Thoracic aorta (tissue), 2 donors: Measurements from ENCODE around the gene TIMM44. TPM values are rescaled to one million over a fixed set of nuclear protein-coding genes. Genes with fewer than 3 reads are reported as not detected.
"Not testable (repeated sequence)": the region's sequence is repeated elsewhere in the genome, so short reads cannot be mapped to it uniquely, and the experiment has no call there.

Experiments used
- ATAC-seq: fragments of 150-250 bp; one replicate; pipeline ENCODE4 v1.8.0; 2017; ENCODE audit warnings: low read depth; ENCODE audit not compliant: insufficient number of reproducible peaks, low FRiP score
- DNase-seq: peaks from one replicate; pipeline ENCODE4 v3.0.0-alpha.2; 2020; ENCODE audit warnings: low spot score
- H3K27ac ChIP-seq, 2 donors: fragments of 200-600 bp; sonication (generic); 1 replicate in 1 of 2; 2 replicates in 1 of 2; pipeline ENCODE4 v1.5.1; 2016; ENCODE audit warnings: mild to moderate bottlenecking in 2 of 2, moderate library complexity in 2 of 2
- H3K27me3 ChIP-seq: fragments of 200-600 bp; sonication (generic); replicated peaks from 2 replicates; pipeline ENCODE4 v1.6.0; 2016; ENCODE audit warnings: mild to moderate bottlenecking; ENCODE audit not compliant: insufficient read depth
- H3K36me3 ChIP-seq: fragments of 200-600 bp; sonication (generic); one replicate; pipeline ENCODE4 v1.5.1; 2016
- H3K4me1 ChIP-seq, 2 donors: fragments of 200-600 bp; sonication (generic); 1 replicate in 1 of 2; 2 replicates in 1 of 2; pipeline versions ENCODE4 v1.5.1 to v1.6.0; 2016; ENCODE audit warnings: low read depth in 2 of 2, mild to moderate bottlenecking in 1 of 2; ENCODE audit not compliant: control insufficient read depth in 1 of 2
- H3K4me3 ChIP-seq: fragments of 200-600 bp; sonication (generic); 2 replicates; pipeline ENCODE4 v1.5.1; 2016; ENCODE audit warnings: mild to moderate bottlenecking
- H3K9me3 ChIP-seq: fragments of 200-600 bp; sonication (generic); 2 replicates; pipeline ENCODE4 v1.5.1; 2016
- CTCF ChIP-seq: fragments of 200-600 bp; sonication (generic); IDR thresholded peaks from one replicate; pipeline ENCODE4 v1.5.1; 2019; ENCODE audit warnings: antibody characterized with exemption
- total RNA-seq, 2 donors: library from RNA; depleted of rRNA; stranded (reverse); fragments of >200 nt; gene quantifications; one replicate each; pipeline versions ENCODE4 v1.1.0 to v1.2.3, GENCODE V29; 2016

Gene TIMM44
- total RNA-seq, 2 donors from 2014 or later: 51.2 to 77.6 TPM

- H3K27ac ChIP-seq: peak overlapping the region; percentile 91 to 99
- H3K4me1 ChIP-seq: peaks cover 31 to 48% of the 10 kb centered on the region in 2 donors
- H3K9me3 ChIP-seq: no peaks in the 10 kb centered on the region
- no peak overlapping the region for H3K4me3 ChIP-seq
- DNase-seq (no peak), ATAC-seq (no peak)
- H3K27me3 ChIP-seq: no peaks in the 10 kb centered on the region
- TF ChIP-seq CTCF: no peak
- H3K36me3 ChIP-seq: peaks cover 45% of the 10 kb centered on the region
Observed at GRCh38 chr19:7930765-7931164, 12.7 kb downstream of the TIMM44 start.

- H3K27me3 ChIP-seq, DNase-seq, H3K4me3 ChIP-seq, H3K9me3 ChIP-seq, ATAC-seq: not testable (repeated sequence)
- H3K36me3 ChIP-seq: peaks cover 39% of the 10 kb centered on the region
- peak overlapping the region; percentile 91 to 99 for H3K27ac ChIP-seq
- peaks cover 37 to 54% of the 10 kb centered on the region in 2 donors for H3K4me1 ChIP-seq
Observed at GRCh38 chr19:7930030-7930429, 13.4 kb downstream of the TIMM44 start.

- H3K27ac ChIP-seq: peak overlapping the region; percentile 91 to 99
- TF ChIP-seq CTCF: peak; percentile 40
- no peak for DNase-seq
- H3K4me3 ChIP-seq: peak overlapping the region; percentile 62
- H3K9me3 ChIP-seq: no peaks in the 10 kb centered on the region
- H3K27me3 ChIP-seq: no peaks in the 10 kb centered on the region
- H3K4me1 ChIP-seq: peaks cover 38 to 58% of the 10 kb centered on the region in 2 donors
- H3K36me3 ChIP-seq: peaks cover 34% of the 10 kb centered on the region
- peak; percentile 32 for ATAC-seq
Observed at GRCh38 chr19:7928741-7929701, 14.4 kb downstream of the TIMM44 start.

GRCh38 chr19:7928334-7928706 is 15.1 kb downstream of the TIMM44 start:
- ATAC-seq (peak; percentile 2), DNase-seq (no peak)
- Histone ChIP-seq H3K4me3 (peak overlapping the region; percentile 62), H3K36me3 (peaks cover 27% of the 10 kb centered on the region), H3K9me3 (no peaks in the 10 kb centered on the region), H3K4me1 (peaks cover 38 to 58% of the 10 kb centered on the region in 2 donors), H3K27me3 (no peaks in the 10 kb centered on the region), H3K27ac (peak overlapping the region; percentile 91 to 99)
- no peak for TF ChIP-seq CTCF

- H3K9me3 ChIP-seq: no peaks in the 10 kb centered on the region
- ATAC-seq: no peak
- no peaks in the 10 kb centered on the region for H3K27me3 ChIP-seq
- TF ChIP-seq CTCF: no peak
- peak overlapping the region; percentile 91 to 99 for H3K27ac ChIP-seq
- DNase-seq: no peak
- H3K4me3 ChIP-seq: peak overlapping the region; percentile 62
- H3K36me3 ChIP-seq: peaks cover 26% of the 10 kb centered on the region
- peaks cover 38 to 58% of the 10 kb centered on the region in 2 donors for H3K4me1 ChIP-seq
Observed at GRCh38 chr19:7927605-7928333, 15.7 kb downstream of the TIMM44 start.
